ENCODE measurements around the gene AFAP1. TPM values are rescaled to one million over a fixed set of nuclear protein-coding genes. Genes with fewer than 3 reads are reported as not detected.

AFAP1 gene
- total and polyA plus RNA-seq, 2 of the 8 experiments (the other 6 are each of a cell fraction or from before 2014, with no cell fraction given), result 3.6 to 18.2 TPM

- Histone ChIP-seq H3K23me2 (ENCODE audit: low read depth, low read length) (no peaks in the 10 kb centered on the region; the same call in 1 of the 2 replicates), H2BK20ac (ENCODE audit: low read length) (no peak overlapping the region), H3K27me3 (replicated peaks in 1 of 4; ENCODE audit: control insufficient read depth in 3 of 4, extremely low read depth in 1 of 4, insufficient read depth in 3 of 4, low read length in 3 of 4) (no peaks in the 10 kb centered on the region), H3K9me3 (ENCODE audit: insufficient read depth in 2 of 2, low read depth in 1 of 2, low read length in 1 of 2) (no peaks in the 10 kb centered on the region), H3K18ac (ENCODE audit: extremely low read depth, low read length) (peak overlapping the region; percentile 6; the same call in 1 of the 2 replicates), H4K91ac (replicated peaks; ENCODE audit: insufficient read length, low read length) (peak overlapping the region; percentile 32), H2AFZ (ENCODE audit: low read length) (no peak overlapping the region), H4K20me1 (replicated peaks in 1 of 2; ENCODE audit: control insufficient read depth in 1 of 2, insufficient read depth in 2 of 2, low read length in 2 of 2) (peaks cover 0 to 4% of the 10 kb centered on the region in 2 experiments), H4K5ac (ENCODE audit: insufficient read length, low read depth, low read length) (no peak overlapping the region), H3K9ac (replicated peaks in 1 of 4; ENCODE audit: extremely low read depth in 1 of 4, low read depth in 3 of 4, low read length in 3 of 4) (peak overlapping the region in 1 of 4 experiments; percentile 18; a peak in 1 of 7 replicates), H2BK12ac (ENCODE audit: low read depth, low read length) (no peak overlapping the region), H3K56ac (replicated peaks; ENCODE audit: insufficient read length, low read depth, low read length) (no peak overlapping the region), H2BK5ac (ENCODE audit: low read depth, low read length) (peak overlapping the region; percentile 61; the same call in 1 of the 2 replicates), H3K23ac (ENCODE audit: insufficient read length) (no peak overlapping the region), H2BK15ac (ENCODE audit: low read length) (no peak overlapping the region), H3K4me3 (ENCODE audit: extremely low read depth in 1 of 4, insufficient read depth in 2 of 4, low read depth in 3 of 4, low read length in 4 of 4) (no peak overlapping the region), H3K36me3 (ENCODE audit: control insufficient read depth in 2 of 4, insufficient read depth in 4 of 4, low read length in 3 of 4) (no peaks in the 10 kb centered on the region), H3K27ac (ENCODE audit: low read depth, low read length) (no peak overlapping the region), H3K79me1 (ENCODE audit: low read depth, low read length) (no peaks in the 10 kb centered on the region; the same call in 1 of the 2 replicates), H3K4me2 (ENCODE audit: insufficient read depth in 1 of 2, low read depth in 2 of 2, low read length in 2 of 2) (no peak overlapping the region), H3K14ac (ENCODE audit: insufficient read length) (no peak overlapping the region), H2BK120ac (replicated peaks; ENCODE audit: low read depth, low read length) (no peak overlapping the region), H4K8ac (ENCODE audit: extremely low read depth, insufficient read depth, low read length) (peak overlapping the region; percentile 6; the same call in 1 of the 2 replicates), H3K4ac (replicated peaks; ENCODE audit: insufficient read length, low read depth, low read length) (peak overlapping the region; percentile 50), H3K79me2 (ENCODE audit: control insufficient read depth in 1 of 2, insufficient read depth in 2 of 2, low read length in 2 of 2) (no peaks in the 10 kb centered on the region), H3K4me1 (replicated peaks in 1 of 4; ENCODE audit: control insufficient read depth in 3 of 4, insufficient read depth in 4 of 4, low read length in 3 of 4) (peaks cover 0 to 3% (median 3%) of the 10 kb centered on the region in 4 experiments; a peak in 4 of 7 replicates), H2AK5ac (ENCODE audit: low read depth, low read length) (no peak overlapping the region)
- ChIA-PET POLR2A (ENCODE audit: partially characterized antibody) (no interaction called here), CTCF (ENCODE audit: partially characterized antibody) (interaction anchor here (0.7 to 6.6 kb wide), 25 partner anchors 8 to 162 kb away, joined by 3 to 105 read pairs (median 8); no protein-coding TSS in a partner anchor)
- no peak for TF ChIP-seq GTF2F1 (IDR thresholded peaks at IDR 0.05; ENCODE audit: borderline replicate concordance, low read depth, low read length)
- TF ChIP-seq CTCF (IDR thresholded peaks at IDR 0.05; ENCODE audit: control extremely low read depth in 1 of 3, insufficient read depth in 1 of 3, low read depth in 1 of 3, low read length in 3 of 3), result peak; percentile 48 to 62 (median 55)
- TF ChIP-seq POU5F1 (IDR thresholded peaks at IDR 0.05; ENCODE audit: low read depth, low read length), result no peak
- peak; percentile 51 to 66; a peak in 3 of 4 replicates for TF ChIP-seq RAD21 (IDR thresholded peaks at IDR 0.05 in 1 of 2, conservative IDR thresholded peaks at IDR 0.05 in 1 of 2; ENCODE audit: low read depth in 2 of 2, low read length in 2 of 2)
- no peak for TF ChIP-seq RFX5 (IDR thresholded peaks at IDR 0.05; ENCODE audit: borderline replicate concordance, low read depth, low read length)
- no peak for TF ChIP-seq TAF7 (optimal IDR thresholded peaks at IDR 0.05; ENCODE audit: borderline replicate concordance, low read depth, low read length)
- no peak for TF ChIP-seq SP4 (IDR thresholded peaks at IDR 0.05; ENCODE audit: low read length)
- no peak for TF ChIP-seq EGR1 (IDR thresholded peaks at IDR 0.05; ENCODE audit: borderline replicate concordance, low read depth, low read length)
- TF ChIP-seq MAFK (IDR thresholded peaks at IDR 0.05; ENCODE audit: low read depth, low read length), result no peak
- 73% methylated on average over 13 of the region's 13 CpGs; no CpG with 5 or more reads in 1 of the 2 experiments for WGBS, 2 experiments (ENCODE audit: extremely low coverage in 1 of 2, insufficient coverage in 1 of 2, insufficient read length in 1 of 2, insufficient replicate concordance in 2 of 2, low coverage in 1 of 2, low lambda C conversion rate in 2 of 2, missing lambda C conversion rate in 1 of 2)
- FAIRE-seq (no peak), DNase-seq (ENCODE audit: low read depth in 1 of 2, low spot score in 2 of 2) (peak in 1 of 2 experiments; percentile 62)
These were observed 94.0 kb downstream of the AFAP1 start for GRCh38 chr4:7845493-7846128.

Measured in H1 (cell line).